ENCODE results near the gene CD82.
"Not testable (repeated sequence)": the region's sequence is repeated elsewhere in the genome, so short reads cannot be mapped to it uniquely, and the experiment has no call there.

Gene CD82

GRCh38 chr11:44533921-44534711, 31.3 kb upstream of the CD82 start:
- no peak for DNase-seq (ENCODE audit: low read depth, low spot score)

GRCh38 chr11:44535191-44535980, 30.1 kb upstream of the CD82 start:
- DNase-seq (ENCODE audit: low read depth, low spot score): no peak

GRCh38 chr11:44536788-44537516, 28.5 kb upstream of the CD82 start:
- DNase-seq (ENCODE audit: low read depth, low spot score): no peak

- no peak for DNase-seq (ENCODE audit: low read depth, low spot score)
These were observed 27.8 kb upstream of the CD82 start for GRCh38 chr11:44537679-44538078.

- DNase-seq (ENCODE audit: low read depth, low spot score): peak; percentile 85
These were observed 26.9 kb upstream of the CD82 start for GRCh38 chr11:44538375-44539054.

- DNase-seq (ENCODE audit: low read depth, low spot score): no peak
These were observed 25.5 kb upstream of the CD82 start for GRCh38 chr11:44539971-44540370.

GRCh38 chr11:44540667-44541066, 24.8 kb upstream of the CD82 start:
- no peak for DNase-seq (ENCODE audit: low read depth, low spot score)

GRCh38 chr11:44542372-44542771, 23.1 kb upstream of the CD82 start:
- no peak for DNase-seq (ENCODE audit: low read depth, low spot score)

- not testable (repeated sequence) for DNase-seq (ENCODE audit: low read depth, low spot score)
These were observed 18.5 kb upstream of the CD82 start for GRCh38 chr11:44546984-44547383.

- not testable (repeated sequence) for DNase-seq (ENCODE audit: low read depth, low spot score)
These were observed 17.9 kb upstream of the CD82 start for GRCh38 chr11:44547534-44547933.

- no peak for DNase-seq (ENCODE audit: low read depth, low spot score)
These were observed 17.3 kb upstream of the CD82 start for GRCh38 chr11:44548032-44548695.

GRCh38 chr11:44548961-44549749, 16.3 kb upstream of the CD82 start:
- not testable (repeated sequence) for DNase-seq (ENCODE audit: low read depth, low spot score)

- DNase-seq (ENCODE audit: low read depth, low spot score): no peak
These were observed 15.3 kb upstream of the CD82 start for GRCh38 chr11:44550123-44550522.

- no peak for DNase-seq (ENCODE audit: low read depth, low spot score)
These were observed 13.9 kb upstream of the CD82 start for GRCh38 chr11:44551456-44552139.

- DNase-seq (ENCODE audit: low read depth, low spot score): no peak
These were observed 10.2 kb upstream of the CD82 start for GRCh38 chr11:44555031-44555800.

GRCh38 chr11:44556735-44557409, 8.6 kb upstream of the CD82 start:
- peak; percentile 70 for DNase-seq (ENCODE audit: low read depth, low spot score)

GRCh38 chr11:44557464-44557863, 8.0 kb upstream of the CD82 start:
- DNase-seq (ENCODE audit: low read depth, low spot score): no peak

- no peak for DNase-seq (ENCODE audit: low read depth, low spot score)
These were observed 6.1 kb upstream of the CD82 start for GRCh38 chr11:44559207-44559939.

Data from astrocyte of the hippocampus (primary cell).